ENCODE results near the gene ABHD8. TPM values are rescaled to one million over a fixed set of nuclear protein-coding genes. Genes with fewer than 3 reads are reported as not detected.
A peak's percentile ranks its signal among the peaks of the same experiment; 100 is the strongest.

Gene ABHD8
- total and polyA plus RNA-seq, 2 of the 13 experiments (the other 11 are each of a cell fraction or from before 2014, with no cell fraction given), result 6.3 to 7.2 TPM

DNA sequence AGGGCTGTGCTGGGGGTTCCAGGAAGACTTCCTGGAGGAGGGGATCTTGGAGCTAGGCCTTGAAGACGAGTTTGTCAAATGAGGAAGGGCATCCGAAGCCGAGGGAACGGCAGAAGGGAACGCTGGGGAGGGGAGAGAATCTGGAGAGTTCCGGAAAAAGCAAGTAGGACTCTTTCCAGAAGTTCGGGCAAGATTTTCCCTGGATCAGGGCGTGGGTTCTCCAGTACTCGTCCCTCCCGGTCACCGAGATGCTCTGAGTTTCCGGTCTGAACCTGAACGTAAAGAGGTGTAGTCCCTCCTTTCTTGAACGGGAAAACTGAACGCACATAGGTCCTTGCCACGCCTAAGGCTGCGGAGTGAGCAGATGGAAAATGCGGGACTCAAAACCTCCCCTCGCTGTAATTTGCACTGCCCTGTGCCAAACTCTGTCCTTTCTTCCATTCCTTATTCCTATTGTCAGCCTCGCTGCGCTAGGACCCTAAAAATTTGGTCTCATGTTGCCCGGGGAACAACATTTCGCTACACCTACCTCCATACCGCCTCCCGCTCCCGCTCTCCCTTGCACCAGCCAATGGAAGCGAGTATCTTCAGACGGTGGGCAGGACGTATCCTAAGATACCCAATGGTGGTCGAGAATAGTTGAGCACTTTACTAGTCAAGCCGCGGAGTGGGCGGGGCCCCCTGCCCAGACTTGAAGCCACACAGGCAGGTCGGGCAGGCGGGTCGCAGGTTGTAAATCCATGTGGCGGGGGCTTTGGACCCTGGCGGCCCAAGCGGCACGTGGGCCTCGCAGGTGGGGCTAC is 33.8 kb upstream of the ABHD8 start, which contains the start of gene GTPBP3 (continued):
- TF ChIP-seq NRL (CRISPR knock-in tag; IDR thresholded peaks at IDR 0.05; ENCODE audit: borderline replicate concordance), result no peak
- TF ChIP-seq ZFP82 (CRISPR knock-in tag; IDR thresholded peaks at IDR 0.05; ENCODE audit: borderline replicate concordance), result no peak
- peak; percentile 45; the same call in 1 of the 2 replicates for TF ChIP-seq ETV6 (CRISPR knock-in tag; conservative IDR thresholded peaks at IDR 0.05)
- TF ChIP-seq SOX13 (IDR thresholded peaks at IDR 0.05), result no peak
- TF ChIP-seq SOX13 (CRISPR knock-in tag; conservative IDR thresholded peaks at IDR 0.05 in 1 of 2, IDR thresholded peaks at IDR 0.05 in 1 of 2), result peak in 1 of 2 experiments; percentile 40; a peak in 1 of 4 replicates
- TF ChIP-seq AKAP8 (CRISPR knock-in tag; IDR thresholded peaks at IDR 0.05), result 0 out of 2 replicates have a peak, but pooled peaks have one; percentile 37
- TF ChIP-seq, protein P1, sequence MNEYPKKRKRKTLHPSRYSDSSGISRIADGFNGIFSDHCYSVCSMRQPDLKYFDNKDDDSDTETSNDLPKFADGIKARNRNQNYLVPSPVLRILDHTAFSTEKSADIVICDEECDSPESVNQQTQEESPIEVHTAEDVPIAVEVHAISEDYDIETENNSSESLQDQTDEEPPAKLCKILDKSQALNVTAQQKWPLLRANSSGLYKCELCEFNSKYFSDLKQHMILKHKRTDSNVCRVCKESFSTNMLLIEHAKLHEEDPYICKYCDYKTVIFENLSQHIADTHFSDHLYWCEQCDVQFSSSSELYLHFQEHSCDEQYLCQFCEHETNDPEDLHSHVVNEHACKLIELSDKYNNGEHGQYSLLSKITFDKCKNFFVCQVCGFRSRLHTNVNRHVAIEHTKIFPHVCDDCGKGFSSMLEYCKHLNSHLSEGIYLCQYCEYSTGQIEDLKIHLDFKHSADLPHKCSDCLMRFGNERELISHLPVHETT (CRISPR knock-in tag; conservative IDR thresholded peaks at IDR 0.05), result peak; percentile 43; the same call in 1 of the 2 replicates
- no peak; the same call in 1 of the 2 replicates for TF ChIP-seq KDM5B (CRISPR knock-in tag; IDR thresholded peaks at IDR 0.05; ENCODE audit: borderline replicate concordance)
- TF ChIP-seq ZNF841 (CRISPR knock-in tag; IDR thresholded peaks at IDR 0.05; ENCODE audit: borderline replicate concordance), result no peak
- no peak for TF ChIP-seq HOXA7 (CRISPR knock-in tag; IDR thresholded peaks at IDR 0.05)
- peak; percentile 37 for TF ChIP-seq ETV5 (CRISPR knock-in tag; IDR thresholded peaks at IDR 0.05; ENCODE audit: borderline replicate concordance)
- TF ChIP-seq, protein P2, sequence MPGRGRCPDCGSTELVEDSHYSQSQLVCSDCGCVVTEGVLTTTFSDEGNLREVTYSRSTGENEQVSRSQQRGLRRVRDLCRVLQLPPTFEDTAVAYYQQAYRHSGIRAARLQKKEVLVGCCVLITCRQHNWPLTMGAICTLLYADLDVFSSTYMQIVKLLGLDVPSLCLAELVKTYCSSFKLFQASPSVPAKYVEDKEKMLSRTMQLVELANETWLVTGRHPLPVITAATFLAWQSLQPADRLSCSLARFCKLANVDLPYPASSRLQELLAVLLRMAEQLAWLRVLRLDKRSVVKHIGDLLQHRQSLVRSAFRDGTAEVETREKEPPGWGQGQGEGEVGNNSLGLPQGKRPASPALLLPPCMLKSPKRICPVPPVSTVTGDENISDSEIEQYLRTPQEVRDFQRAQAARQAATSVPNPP (CRISPR knock-in tag; IDR thresholded peaks at IDR 0.05), result no peak
- TF ChIP-seq RCOR2 (CRISPR knock-in tag; IDR thresholded peaks at IDR 0.05), result no peak
- TF ChIP-seq, protein P3, sequence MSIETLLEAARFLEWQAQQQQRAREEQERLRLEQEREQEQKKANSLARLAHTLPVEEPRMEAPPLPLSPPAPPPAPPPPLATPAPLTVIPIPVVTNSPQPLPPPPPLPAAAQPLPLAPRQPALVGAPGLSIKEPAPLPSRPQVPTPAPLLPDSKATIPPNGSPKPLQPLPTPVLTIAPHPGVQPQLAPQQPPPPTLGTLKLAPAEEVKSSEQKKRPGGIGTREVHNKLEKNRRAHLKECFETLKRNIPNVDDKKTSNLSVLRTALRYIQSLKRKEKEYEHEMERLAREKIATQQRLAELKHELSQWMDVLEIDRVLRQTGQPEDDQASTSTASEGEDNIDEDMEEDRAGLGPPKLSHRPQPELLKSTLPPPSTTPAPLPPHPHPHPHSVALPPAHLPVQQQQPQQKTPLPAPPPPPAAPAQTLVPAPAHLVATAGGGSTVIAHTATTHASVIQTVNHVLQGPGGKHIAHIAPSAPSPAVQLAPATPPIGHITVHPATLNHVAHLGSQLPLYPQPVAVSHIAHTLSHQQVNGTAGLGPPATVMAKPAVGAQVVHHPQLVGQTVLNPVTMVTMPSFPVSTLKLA (IDR thresholded peaks at IDR 0.05), result peak; percentile 61
- peak; percentile 80; the same call in 1 of the 2 replicates for TF ChIP-seq RFXAP (CRISPR knock-in tag; IDR thresholded peaks at IDR 0.05; ENCODE audit: borderline replicate concordance)
- 0 out of 2 replicates have a peak, but pooled peaks have one; percentile 14 for TF ChIP-seq ZNF292 (CRISPR knock-in tag; IDR thresholded peaks at IDR 0.05; ENCODE audit: borderline replicate concordance, low read depth)
- TF ChIP-seq, protein P4, sequence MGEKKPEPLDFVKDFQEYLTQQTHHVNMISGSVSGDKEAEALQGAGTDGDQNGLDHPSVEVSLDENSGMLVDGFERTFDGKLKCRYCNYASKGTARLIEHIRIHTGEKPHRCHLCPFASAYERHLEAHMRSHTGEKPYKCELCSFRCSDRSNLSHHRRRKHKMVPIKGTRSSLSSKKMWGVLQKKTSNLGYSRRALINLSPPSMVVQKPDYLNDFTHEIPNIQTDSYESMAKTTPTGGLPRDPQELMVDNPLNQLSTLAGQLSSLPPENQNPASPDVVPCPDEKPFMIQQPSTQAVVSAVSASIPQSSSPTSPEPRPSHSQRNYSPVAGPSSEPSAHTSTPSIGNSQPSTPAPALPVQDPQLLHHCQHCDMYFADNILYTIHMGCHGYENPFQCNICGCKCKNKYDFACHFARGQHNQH (CRISPR knock-in tag; IDR thresholded peaks at IDR 0.05), result peak; percentile 21; the same call in 1 of the 2 replicates
- peak; percentile 49 for TF ChIP-seq ZNF781 (CRISPR knock-in tag; IDR thresholded peaks at IDR 0.05; ENCODE audit: borderline replicate concordance, not compliant biosample characterization)
- peak; percentile 51 for TF ChIP-seq RFX5 (IDR thresholded peaks at IDR 0.05; ENCODE audit: low read depth, low read length)
